Renal cortex interstitium (tissue), 11 donors: ENCODE measurements around the gene TAPBP. TPM values are rescaled to one million over a fixed set of nuclear protein-coding genes. Genes with fewer than 3 reads are reported as not detected.

Experiments used
- DNase-seq, 11 donors: peaks; one replicate each; pipeline ENCODE4 v3.0.0-alpha.2; 2013; ENCODE audit warnings: low read depth in 9 of 11, low spot score in 4 of 11; ENCODE audit errors: extremely low read depth in 1 of 11
- polyA plus RNA-seq, 3 donors: library from polyadenylated mRNA; unstranded; fragments of 120-200 nt; gene quantifications; one replicate each; pipeline ENCODE4 v1.2.1, GENCODE V29; 2013; ENCODE audit not compliant: insufficient read length in 3 of 3

The TAPBP gene
- polyA plus RNA-seq, 3 donors, result 33.7 to 47.7 (median 34.5) TPM

- DNase-seq, result no peak
Measured at GRCh38 chr6:33305052-33305451, 8.8 kb downstream of the TAPBP start.

- no peak for DNase-seq
Measured at GRCh38 chr6:33304216-33304615, 9.7 kb downstream of the TAPBP start.

GRCh38 chr6:33301877-33302276 lies 12.0 kb downstream of the TAPBP start:
- no peak for DNase-seq

GRCh38 chr6:33299237-33299944 lies 14.5 kb downstream of the TAPBP start:
- peak in 8 of 11 donors; percentile 75 to 93 (median 88) for DNase-seq

GRCh38 chr6:33298773-33299236 lies 15.1 kb downstream of the TAPBP start, which contains the start of gene RGL2:
Gene RGL2 (minus strand): TSS chr6:33298942. CDS start chr6:33298610, 332 bp downstream.
- DNase-seq, result peak in 1 of 11 donors; percentile 41

- DNase-seq, result peak in 2 of 11 donors; percentile 49 to 64
Measured at GRCh38 chr6:33297956-33298772, 15.7 kb downstream of the TAPBP start.

GRCh38 chr6:33297406-33297955 lies 16.4 kb downstream of the TAPBP start:
- DNase-seq, result peak in 2 of 11 donors; percentile 36 to 47

GRCh38 chr6:33296797-33297405 lies 17.0 kb downstream of the TAPBP start:
- no peak for DNase-seq

- DNase-seq, result no peak
Measured at GRCh38 chr6:33295621-33296369, 18.1 kb downstream of the TAPBP start.

GRCh38 chr6:33294086-33294823 lies 19.6 kb downstream of the TAPBP start:
- no peak for DNase-seq

GRCh38 chr6:33292996-33293682 lies 20.7 kb downstream of the TAPBP start:
- no peak for DNase-seq

GRCh38 chr6:33290459-33290858 lies 23.4 kb downstream of the TAPBP start:
- no peak for DNase-seq

- DNase-seq, result no peak
Measured at GRCh38 chr6:33289784-33290315, 24.0 kb downstream of the TAPBP start.

- peak in 9 of 11 donors; percentile 77 to 93 (median 88) for DNase-seq
Measured at GRCh38 chr6:33288921-33289783, 24.7 kb downstream of the TAPBP start, which contains the start of the genes PFDN6 and WDR46. Gene PFDN6 (plus strand): TSS chr6:33289601. CDS start chr6:33289857, 256 bp downstream. Gene WDR46 (minus strand): TSS chr6:33289239. CDS start chr6:33289170, 69 bp downstream.

- no peak for DNase-seq
Measured at GRCh38 chr6:33288141-33288920, 25.5 kb downstream of the TAPBP start.
